Measurements from ENCODE around the gene AGPAT4. TPM values are rescaled to one million over a fixed set of nuclear protein-coding genes. Genes with fewer than 3 reads are reported as not detected.

AGPAT4 gene
- total and polyA plus RNA-seq, 2 experiments from 2014 or later, result 10.6 to 11.8 TPM

GRCh38 chr6:161128680-161129196 is 145.1 kb downstream of the AGPAT4 start:
- H3K27ac ChIP-seq, result no peak overlapping the region
- no peak overlapping the region for H2AFZ ChIP-seq

GRCh38 chr6:161128230-161128629 is 145.6 kb downstream of the AGPAT4 start:
- Histone ChIP-seq H2AFZ (no peak overlapping the region), H3K27ac (no peak overlapping the region), H3K4me3 (no peak overlapping the region), H3K4me1 (ENCODE audit: insufficient read depth) (no peaks in the 10 kb centered on the region), H4K20me1 (ENCODE audit: insufficient read depth, poor library complexity, severe bottlenecking) (no peaks in the 10 kb centered on the region), H3K9me2 (replicated peaks; ENCODE audit: insufficient read depth) (no peaks in the 10 kb centered on the region), H3K4me2 (no peak overlapping the region), H3K79me2 (no peaks in the 10 kb centered on the region), H3K27me3 (no peaks in the 10 kb centered on the region), H3K9me3 (ENCODE audit: low read depth) (peaks cover 26% of the 10 kb centered on the region), H3K36me3 (replicated peaks; ENCODE audit: insufficient read depth, low read depth) (no peaks in the 10 kb centered on the region)
- DNase-seq (ENCODE audit: low spot score), result no peak
- TF ChIP-seq EZH2 (IDR thresholded peaks at IDR 0.05; ENCODE audit: borderline replicate concordance), result no peak
- no peak for TF ChIP-seq CTCF (IDR thresholded peaks at IDR 0.05; ENCODE audit: poor library complexity)
- no peak for TF ChIP-seq EZH2phosphoT487 (IDR thresholded peaks at IDR 0.05; ENCODE audit: low read depth, severe bottlenecking, unreplicated experiment)
- WGBS (ENCODE audit: low lambda C conversion rate, missing lambda C conversion rate), result 93% methylated on average over 2 of the region's 2 CpGs

More at GRCh38 chr6:161128680-161129196, 145.1 kb downstream of the AGPAT4 start:
- peaks cover 21% of the 10 kb centered on the region for H3K9me3 ChIP-seq (ENCODE audit: low read depth)
- no peak overlapping the region for H3K4me3 ChIP-seq
- no peak for DNase-seq (ENCODE audit: low spot score)
- TF ChIP-seq EZH2 (IDR thresholded peaks at IDR 0.05; ENCODE audit: borderline replicate concordance) (no peak), EZH2phosphoT487 (IDR thresholded peaks at IDR 0.05; ENCODE audit: low read depth, severe bottlenecking, unreplicated experiment) (no peak), CTCF (IDR thresholded peaks at IDR 0.05; ENCODE audit: poor library complexity) (no peak)
- H3K4me1 ChIP-seq (ENCODE audit: insufficient read depth), result no peaks in the 10 kb centered on the region
- 92% methylated on average over 12 of the region's 12 CpGs for WGBS (ENCODE audit: low lambda C conversion rate, missing lambda C conversion rate)
- no peaks in the 10 kb centered on the region for H3K9me2 ChIP-seq (replicated peaks; ENCODE audit: insufficient read depth)
- H3K27me3 ChIP-seq, result no peaks in the 10 kb centered on the region
- no peaks in the 10 kb centered on the region for H4K20me1 ChIP-seq (ENCODE audit: insufficient read depth, poor library complexity, severe bottlenecking)
- H3K4me2 ChIP-seq, result no peak overlapping the region
- H3K36me3 ChIP-seq (replicated peaks; ENCODE audit: insufficient read depth, low read depth), result no peaks in the 10 kb centered on the region
- no peaks in the 10 kb centered on the region for H3K79me2 ChIP-seq

GRCh38 chr6:161127071-161127740 is 146.7 kb downstream of the AGPAT4 start:
- H3K4me2 ChIP-seq, result no peak overlapping the region
- no peaks in the 10 kb centered on the region for H3K9me2 ChIP-seq (replicated peaks; ENCODE audit: insufficient read depth)
- no peaks in the 10 kb centered on the region for H3K36me3 ChIP-seq (replicated peaks; ENCODE audit: insufficient read depth, low read depth)
- no peak overlapping the region for H2AFZ ChIP-seq
- no peak for DNase-seq (ENCODE audit: low spot score)
- no peak overlapping the region for H3K4me3 ChIP-seq
- H4K20me1 ChIP-seq (ENCODE audit: insufficient read depth, poor library complexity, severe bottlenecking), result no peaks in the 10 kb centered on the region
- H3K4me1 ChIP-seq (ENCODE audit: insufficient read depth), result no peaks in the 10 kb centered on the region
- H3K27me3 ChIP-seq, result no peaks in the 10 kb centered on the region
- no peak overlapping the region for H3K27ac ChIP-seq
- TF ChIP-seq EZH2 (IDR thresholded peaks at IDR 0.05; ENCODE audit: borderline replicate concordance), result no peak
- no peak for TF ChIP-seq CTCF (IDR thresholded peaks at IDR 0.05; ENCODE audit: poor library complexity)
- TF ChIP-seq EZH2phosphoT487 (IDR thresholded peaks at IDR 0.05; ENCODE audit: low read depth, severe bottlenecking, unreplicated experiment), result no peak
- H3K9me3 ChIP-seq (ENCODE audit: low read depth), result peaks cover 28% of the 10 kb centered on the region
- WGBS (ENCODE audit: low lambda C conversion rate, missing lambda C conversion rate), result 96% methylated on average over 7 of the region's 7 CpGs
- no peaks in the 10 kb centered on the region for H3K79me2 ChIP-seq

Data from hepatocyte (in vitro differentiated cells).